CD14-positive monocyte (primary cell): ENCODE measurements around the gene INTS6. TPM values are rescaled to one million over a fixed set of nuclear protein-coding genes. Genes with fewer than 3 reads are reported as not detected.
A peak's percentile ranks its signal among the peaks of the same experiment; 100 is the strongest.

ENCODE experiments used
- DNase-seq, 3 donors: peaks; one replicate each; pipeline ENCODE4 v3.0.0-alpha.2; 2011 to 2022
- H2AFZ ChIP-seq: 2 replicates; pipeline ENCODE4 v1.6.0; 2012; ENCODE audit warnings: mild to moderate bottlenecking, low read depth, low read length, inconsistent platforms; ENCODE audit not compliant: insufficient read depth, poor library complexity, severe bottlenecking
- H3K27ac ChIP-seq, 2 donors: 1 replicate in 1 of 2; 2 replicates in 1 of 2; pipeline ENCODE4 v1.5.1; 2012 to 2013; ENCODE audit warnings: low read length in 2 of 2, control low read depth in 1 of 2, inconsistent platforms in 1 of 2, low read depth in 1 of 2, mild to moderate bottlenecking in 1 of 2
- H3K27me3 ChIP-seq, 2 donors: one replicate each; pipeline versions ENCODE4 v1.6.0 to v1.6.1; 2011 to 2013; ENCODE audit warnings: low read length in 2 of 2; ENCODE audit not compliant: control insufficient read depth in 2 of 2, insufficient read depth in 2 of 2
- H3K36me3 ChIP-seq, 2 donors: replicated peaks in 1 of 2; 1 replicate in 1 of 2; 2 replicates in 1 of 2; pipeline versions ENCODE4 v1.5.1 to v1.6.1; 2012 to 2013; ENCODE audit warnings: low read length in 2 of 2, control low read depth in 1 of 2, inconsistent platforms in 1 of 2, mild to moderate bottlenecking in 1 of 2; ENCODE audit not compliant: insufficient read depth in 2 of 2, control insufficient read depth in 1 of 2
- H3K4me1 ChIP-seq, 2 donors: 1 replicate in 1 of 2; 2 replicates in 1 of 2; pipeline versions ENCODE4 v1.5.1 to v1.6.1; 2012 to 2013; ENCODE audit warnings: low read length in 2 of 2, control low read depth in 1 of 2, inconsistent platforms in 1 of 2, mild to moderate bottlenecking in 1 of 2, moderate library complexity in 1 of 2; ENCODE audit not compliant: insufficient read depth in 2 of 2, control insufficient read depth in 1 of 2
- H3K4me2 ChIP-seq: replicated peaks from 2 replicates; pipeline ENCODE3; 2012; ENCODE audit warnings: low read length, moderate library complexity, mild to moderate bottlenecking; ENCODE audit not compliant: poor library complexity, severe bottlenecking; ENCODE audit errors: extremely low read depth
- H3K4me3 ChIP-seq, 3 experiments: fragments of 200-600 bp in 1 of 3; sonication (generic) in 1 of 3; replicated peaks in 1 of 3; 1 replicate in 2 of 3; 2 replicates in 1 of 3; pipeline ENCODE4 v1.5.1; 2011 to 2013; ENCODE audit warnings: low read length in 3 of 3, mild to moderate bottlenecking in 3 of 3, control low read depth in 2 of 3, low read depth in 2 of 3, inconsistent platforms in 1 of 3, moderate library complexity in 1 of 3
- H3K79me2 ChIP-seq: 2 replicates; pipeline ENCODE4 v1.6.0; 2012; ENCODE audit warnings: mild to moderate bottlenecking, control low read depth, inconsistent platforms, low read length, moderate library complexity; ENCODE audit not compliant: insufficient read depth
- H3K9ac ChIP-seq: 2 replicates; pipeline ENCODE4 v1.6.0; 2017; ENCODE audit warnings: low read length, mild to moderate bottlenecking; ENCODE audit not compliant: insufficient read depth, poor library complexity, severe bottlenecking
- H3K9me3 ChIP-seq, 2 donors: replicated peaks in 1 of 2; 1 replicate in 1 of 2; 2 replicates in 1 of 2; pipeline versions ENCODE4 v1.5.1 to v1.6.1; 2012 to 2013; ENCODE audit warnings: low read length in 2 of 2, control low read depth in 1 of 2; ENCODE audit not compliant: control insufficient read depth in 1 of 2, insufficient read depth in 1 of 2
- H4K20me1 ChIP-seq: 2 replicates; pipeline ENCODE4 v1.6.0; 2012; ENCODE audit warnings: mild to moderate bottlenecking, low read length, control low read depth, moderate library complexity; ENCODE audit not compliant: insufficient read depth
- H3K27ac Mint-ChIP-seq, 7 donors: one replicate each; pipeline ENCODE4 v1.8.0; 2020; ENCODE audit warnings: mild to moderate bottlenecking in 7 of 7, mixed read lengths in 7 of 7, moderate library complexity in 6 of 7, inconsistent platforms in 2 of 7
- H3K27me3 Mint-ChIP-seq, 3 donors: one replicate each; pipeline ENCODE4 v1.8.0; 2021 to 2022; ENCODE audit warnings: low read depth in 3 of 3, mild to moderate bottlenecking in 3 of 3, mixed read lengths in 3 of 3, moderate library complexity in 3 of 3, inconsistent platforms in 1 of 3
- H3K36me3 Mint-ChIP-seq, 2 donors: one replicate each; pipeline ENCODE4 v1.8.0; 2020; ENCODE audit warnings: mixed read lengths in 2 of 2, inconsistent platforms in 1 of 2, mild to moderate bottlenecking in 1 of 2
- H3K4me1 Mint-ChIP-seq: one replicate; pipeline ENCODE4 v1.8.0; 2020; ENCODE audit warnings: mild to moderate bottlenecking, mixed read lengths
- H3K4me3 Mint-ChIP-seq, 2 donors: one replicate each; pipeline ENCODE4 v1.8.0; 2020; ENCODE audit warnings: mild to moderate bottlenecking in 2 of 2, mixed read lengths in 2 of 2, moderate library complexity in 1 of 2
- H3K9me3 Mint-ChIP-seq, 7 donors: one replicate each; pipeline ENCODE4 v1.8.0; 2020 to 2022; ENCODE audit warnings: mixed read lengths in 7 of 7, mild to moderate bottlenecking in 6 of 7, moderate library complexity in 6 of 7, inconsistent platforms in 2 of 7
- WGBS: methylation state at CpG from one replicate; pipeline ENCODE4 v1.1.5; 2013; ENCODE audit warnings: missing lambda C conversion rate; ENCODE audit not compliant: insufficient coverage; 5-methylcytosine and 5-hydroxymethylcytosine counted together
- intact Hi-C, 2 donors: fragments of 100-400 bp; cut with micrococcal nuclease; formaldehyde crosslinking; loops; one replicate each; pipeline versions ENCODE4 v1.15.0 to v1.15.1; 2023
- polyA plus RNA-seq, 3 donors: library from polyadenylated mRNA; depleted of rRNA in 1 of 3; unstranded in 2 of 3; stranded (reverse) in 1 of 3; fragments of 300-500 nt in 2 of 3; fragments of >200 nt in 1 of 3; fragmentation: Illumina TruSeq in 2 of 3; gene quantifications; 1 replicate in 2 of 3; 2 replicates in 1 of 3; pipeline ENCODE4 v1.2.3, GENCODE V29; 2012 to 2021
- TF ChIP-seq, protein P1 (sequence below): fragments of 200-600 bp; IDR thresholded peaks from one replicate; pipeline ENCODE4 v1.8.0; 2022; ENCODE audit warnings: antibody characterized with exemption, mild to moderate bottlenecking

INTS6 gene
- polyA plus RNA-seq, 3 donors, result 10.8 to 13.2 (median 11.6) TPM

DNA sequence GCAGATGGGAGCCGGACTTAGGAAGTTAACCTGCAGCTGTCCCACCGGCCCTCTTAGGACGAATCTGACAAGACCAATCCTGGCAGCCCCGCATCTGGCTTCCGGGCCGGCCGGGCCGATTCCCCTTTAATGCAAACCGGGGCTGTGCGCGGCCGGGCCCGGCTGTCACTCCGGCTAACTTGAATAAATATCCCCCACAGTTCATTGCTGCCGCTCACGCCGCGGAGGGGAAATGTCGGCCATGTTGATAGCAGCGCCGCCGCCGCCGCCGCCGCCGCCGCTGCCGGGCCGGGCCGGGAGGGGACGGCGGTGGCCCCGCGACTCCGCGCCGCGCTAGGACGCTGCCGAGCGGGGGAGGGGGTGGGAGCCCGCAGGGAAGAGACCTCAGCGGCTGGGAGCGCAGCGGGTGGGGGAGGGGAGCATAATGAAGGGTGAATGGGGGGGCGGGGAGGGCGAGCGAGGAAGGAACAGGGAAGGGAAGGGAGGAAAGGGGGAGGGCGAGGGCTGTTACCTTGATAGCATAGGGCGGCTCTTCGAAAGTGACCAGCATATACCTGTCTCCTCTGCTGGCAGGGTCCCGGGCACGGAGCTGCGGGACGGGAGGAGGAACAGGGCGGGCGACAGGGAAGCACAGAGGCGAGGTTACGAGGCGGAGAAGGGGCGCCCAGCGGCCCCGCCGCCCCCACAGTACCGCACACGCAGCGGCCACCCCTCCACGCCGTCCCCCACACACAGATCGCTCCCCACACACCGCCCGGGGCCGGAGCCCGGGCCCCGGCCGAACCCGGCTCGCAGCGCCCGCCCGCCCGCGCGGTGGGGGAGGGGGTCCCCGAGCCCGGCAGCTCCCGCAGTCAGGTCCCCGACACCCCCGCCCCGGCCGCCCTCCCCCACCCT, 1.1 kb downstream of the INTS6 start:
- DNase-seq, result peak; percentile 68 to 72 (median 72)
- Mint-ChIP-seq H3K27ac (peak overlapping the region; percentile 89 to 97 (median 95)), H3K4me3 (peak overlapping the region; percentile 88 to 90), H3K36me3 (peaks cover 19 to 36% of the 10 kb centered on the region in 2 donors), H3K9me3 (peaks cover 0 to 7% (median 3%) of the 10 kb centered on the region in 7 donors), H3K4me1 (peaks cover 36% of the 10 kb centered on the region), H3K27me3 (no peaks in the 10 kb centered on the region)
- Histone ChIP-seq H3K4me3 (peak overlapping the region; percentile 91 to 98 (median 96)), H3K27me3 (no peaks in the 10 kb centered on the region), H4K20me1 (peaks cover 3% of the 10 kb centered on the region), H3K9me3 (no peaks in the 10 kb centered on the region), H3K4me2 (peak overlapping the region; percentile 88), H3K27ac (peak overlapping the region; percentile 91 to 95), H3K79me2 (peaks cover 42% of the 10 kb centered on the region), H3K36me3 (peaks cover 8 to 38% of the 10 kb centered on the region in 2 donors), H3K4me1 (peaks cover 26 to 47% of the 10 kb centered on the region in 2 donors), H3K9ac (peak overlapping the region; percentile 93), H2AFZ (peak overlapping the region; percentile 82)
- under 1% methylated on average over 28 of the region's 92 CpGs for WGBS
- intact Hi-C loops, result loop anchor here (2.0 to 10.0 kb wide), 5 partner anchors 133 to 561 kb away; partner anchors contain the start of genes DHRS12 (in 2 of the 2), ALG11 (in 1 of the 2), ATP7B (in 1 of the 2) and WDFY2 (in 1 of the 2)
- TF ChIP-seq, protein P1, sequence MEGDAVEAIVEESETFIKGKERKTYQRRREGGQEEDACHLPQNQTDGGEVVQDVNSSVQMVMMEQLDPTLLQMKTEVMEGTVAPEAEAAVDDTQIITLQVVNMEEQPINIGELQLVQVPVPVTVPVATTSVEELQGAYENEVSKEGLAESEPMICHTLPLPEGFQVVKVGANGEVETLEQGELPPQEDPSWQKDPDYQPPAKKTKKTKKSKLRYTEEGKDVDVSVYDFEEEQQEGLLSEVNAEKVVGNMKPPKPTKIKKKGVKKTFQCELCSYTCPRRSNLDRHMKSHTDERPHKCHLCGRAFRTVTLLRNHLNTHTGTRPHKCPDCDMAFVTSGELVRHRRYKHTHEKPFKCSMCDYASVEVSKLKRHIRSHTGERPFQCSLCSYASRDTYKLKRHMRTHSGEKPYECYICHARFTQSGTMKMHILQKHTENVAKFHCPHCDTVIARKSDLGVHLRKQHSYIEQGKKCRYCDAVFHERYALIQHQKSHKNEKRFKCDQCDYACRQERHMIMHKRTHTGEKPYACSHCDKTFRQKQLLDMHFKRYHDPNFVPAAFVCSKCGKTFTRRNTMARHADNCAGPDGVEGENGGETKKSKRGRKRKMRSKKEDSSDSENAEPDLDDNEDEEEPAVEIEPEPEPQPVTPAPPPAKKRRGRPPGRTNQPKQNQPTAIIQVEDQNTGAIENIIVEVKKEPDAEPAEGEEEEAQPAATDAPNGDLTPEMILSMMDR, result no peak

DNA sequence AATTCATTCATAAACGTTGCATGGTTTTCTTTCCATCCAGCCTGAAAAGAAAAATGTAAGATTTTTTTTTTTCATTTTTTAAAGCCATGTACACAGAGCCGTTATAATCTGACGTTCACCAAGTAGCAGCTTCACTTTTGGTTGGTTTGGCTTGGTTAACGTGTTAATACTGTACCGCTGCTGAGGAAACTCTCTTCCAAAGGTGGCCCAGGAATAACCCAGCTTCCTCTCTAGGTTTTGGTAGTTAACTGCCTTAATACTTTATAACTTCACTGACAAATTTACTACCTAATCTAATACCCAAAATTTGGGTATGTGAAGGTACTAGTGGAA, 1.7 kb downstream of the INTS6 start:
- Histone ChIP-seq H3K4me3 (peak overlapping the region; percentile 91 to 98 (median 96)), H3K27me3 (no peaks in the 10 kb centered on the region), H3K79me2 (peaks cover 45% of the 10 kb centered on the region), H3K9ac (peak overlapping the region; percentile 93), H3K9me3 (no peaks in the 10 kb centered on the region), H3K27ac (peak overlapping the region; percentile 88 to 95), H4K20me1 (peaks cover 3% of the 10 kb centered on the region), H3K4me2 (peak overlapping the region; percentile 88), H3K4me1 (peaks cover 26 to 45% of the 10 kb centered on the region in 2 donors), H2AFZ (peak overlapping the region; percentile 82), H3K36me3 (peaks cover 8 to 37% of the 10 kb centered on the region in 2 donors)
- Mint-ChIP-seq H3K4me3 (peak overlapping the region; percentile 86 to 90), H3K27me3 (no peaks in the 10 kb centered on the region), H3K36me3 (peaks cover 17 to 37% of the 10 kb centered on the region in 2 donors), H3K4me1 (peaks cover 36% of the 10 kb centered on the region), H3K27ac (peak overlapping the region; percentile 89 to 96 (median 92)), H3K9me3 (peaks cover 0 to 5% (median 1%) of the 10 kb centered on the region in 7 donors)
- DNase-seq, result no peak
- intact Hi-C loops, result loop anchor here (5.0 to 10.0 kb wide), 4 partner anchors 271 to 561 kb away; partner anchors contain the start of genes DHRS12 (in 2 of the 2), ALG11 (in 1 of the 2) and ATP7B (in 1 of the 2)
- no CpG with 5 or more reads among the region's 5 CpGs for WGBS
- TF ChIP-seq, protein P1, result no peak
